Endothelial cell (in vitro differentiated cells): ENCODE results near the gene ZKSCAN1. TPM values are rescaled to one million over a fixed set of nuclear protein-coding genes. Genes with fewer than 3 reads are reported as not detected.

ENCODE experiments used
- DNase-seq: peaks from one replicate; pipeline ENCODE4 v3.0.0; 2021; ENCODE audit warnings: low spot score
- H3K27ac Mint-ChIP-seq: one replicate; pipeline ENCODE4 v1.8.0; 2021; ENCODE audit warnings: mixed read lengths, inconsistent platforms; ENCODE audit not compliant: unreplicated experiment
- H3K27me3 Mint-ChIP-seq: one replicate; pipeline ENCODE4 v1.8.0; 2021; ENCODE audit warnings: mild to moderate bottlenecking, moderate library complexity, mixed read lengths, inconsistent platforms; ENCODE audit not compliant: unreplicated experiment
- H3K36me3 Mint-ChIP-seq: one replicate; pipeline ENCODE4 v1.8.0; 2021; ENCODE audit warnings: mild to moderate bottlenecking, low read depth, mixed read lengths, inconsistent platforms; ENCODE audit not compliant: unreplicated experiment
- H3K4me1 Mint-ChIP-seq: one replicate; pipeline ENCODE4 v1.8.0; 2021; ENCODE audit warnings: mild to moderate bottlenecking, mixed read lengths, inconsistent platforms; ENCODE audit not compliant: unreplicated experiment
- H3K4me3 Mint-ChIP-seq: one replicate; pipeline ENCODE4 v1.8.0; 2021; ENCODE audit warnings: mild to moderate bottlenecking, mixed read lengths, inconsistent platforms; ENCODE audit not compliant: unreplicated experiment
- H3K9me3 Mint-ChIP-seq: one replicate; pipeline ENCODE4 v1.8.0; 2021; ENCODE audit warnings: mixed read lengths, inconsistent platforms; ENCODE audit not compliant: unreplicated experiment
- total RNA-seq: library from RNA; stranded (reverse); fragmentation: NEBNext Ultra II Directional; extraction: Animal tissue kit (Norgen Biotek cat#: 25700); gene quantifications from one replicate; pipeline ENCODE4 v1.2.1, GENCODE V29; 2021; ENCODE audit not compliant: unreplicated experiment
- TF ChIP-seq, protein P1 (sequence below): fragments of 200-600 bp; sonication (generic); IDR thresholded peaks from one replicate; pipeline ENCODE4 v1.5.0; 2021; ENCODE audit warnings: antibody characterized with exemption; ENCODE audit not compliant: unreplicated experiment

Gene ZKSCAN1
- total RNA-seq, 1 donor from 2014 or later: 63.1 TPM

DNA sequence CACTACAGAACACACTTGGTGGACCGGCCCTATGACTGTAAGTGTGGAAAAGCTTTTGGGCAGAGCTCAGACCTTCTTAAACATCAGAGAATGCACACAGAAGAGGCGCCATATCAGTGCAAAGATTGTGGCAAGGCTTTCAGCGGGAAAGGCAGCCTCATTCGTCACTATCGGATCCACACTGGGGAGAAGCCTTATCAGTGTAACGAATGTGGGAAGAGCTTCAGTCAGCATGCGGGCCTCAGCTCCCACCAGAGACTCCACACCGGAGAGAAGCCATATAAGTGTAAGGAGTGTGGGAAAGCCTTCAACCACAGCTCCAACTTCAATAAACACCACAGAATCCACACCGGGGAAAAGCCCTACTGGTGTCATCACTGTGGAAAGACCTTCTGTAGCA lies 48.8 kb downstream of the ZKSCAN1 start:
- Mint-ChIP-seq H3K4me1 (no peaks in the 10 kb centered on the region), H3K36me3 (peaks cover 35% of the 10 kb centered on the region), H3K4me3 (peak overlapping the region; percentile 42), H3K27ac (no peak overlapping the region), H3K27me3 (peaks cover 3% of the 10 kb centered on the region), H3K9me3 (no peaks in the 10 kb centered on the region)
- DNase-seq: no peak
- TF ChIP-seq, protein P1, sequence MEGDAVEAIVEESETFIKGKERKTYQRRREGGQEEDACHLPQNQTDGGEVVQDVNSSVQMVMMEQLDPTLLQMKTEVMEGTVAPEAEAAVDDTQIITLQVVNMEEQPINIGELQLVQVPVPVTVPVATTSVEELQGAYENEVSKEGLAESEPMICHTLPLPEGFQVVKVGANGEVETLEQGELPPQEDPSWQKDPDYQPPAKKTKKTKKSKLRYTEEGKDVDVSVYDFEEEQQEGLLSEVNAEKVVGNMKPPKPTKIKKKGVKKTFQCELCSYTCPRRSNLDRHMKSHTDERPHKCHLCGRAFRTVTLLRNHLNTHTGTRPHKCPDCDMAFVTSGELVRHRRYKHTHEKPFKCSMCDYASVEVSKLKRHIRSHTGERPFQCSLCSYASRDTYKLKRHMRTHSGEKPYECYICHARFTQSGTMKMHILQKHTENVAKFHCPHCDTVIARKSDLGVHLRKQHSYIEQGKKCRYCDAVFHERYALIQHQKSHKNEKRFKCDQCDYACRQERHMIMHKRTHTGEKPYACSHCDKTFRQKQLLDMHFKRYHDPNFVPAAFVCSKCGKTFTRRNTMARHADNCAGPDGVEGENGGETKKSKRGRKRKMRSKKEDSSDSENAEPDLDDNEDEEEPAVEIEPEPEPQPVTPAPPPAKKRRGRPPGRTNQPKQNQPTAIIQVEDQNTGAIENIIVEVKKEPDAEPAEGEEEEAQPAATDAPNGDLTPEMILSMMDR: no peak

DNA sequence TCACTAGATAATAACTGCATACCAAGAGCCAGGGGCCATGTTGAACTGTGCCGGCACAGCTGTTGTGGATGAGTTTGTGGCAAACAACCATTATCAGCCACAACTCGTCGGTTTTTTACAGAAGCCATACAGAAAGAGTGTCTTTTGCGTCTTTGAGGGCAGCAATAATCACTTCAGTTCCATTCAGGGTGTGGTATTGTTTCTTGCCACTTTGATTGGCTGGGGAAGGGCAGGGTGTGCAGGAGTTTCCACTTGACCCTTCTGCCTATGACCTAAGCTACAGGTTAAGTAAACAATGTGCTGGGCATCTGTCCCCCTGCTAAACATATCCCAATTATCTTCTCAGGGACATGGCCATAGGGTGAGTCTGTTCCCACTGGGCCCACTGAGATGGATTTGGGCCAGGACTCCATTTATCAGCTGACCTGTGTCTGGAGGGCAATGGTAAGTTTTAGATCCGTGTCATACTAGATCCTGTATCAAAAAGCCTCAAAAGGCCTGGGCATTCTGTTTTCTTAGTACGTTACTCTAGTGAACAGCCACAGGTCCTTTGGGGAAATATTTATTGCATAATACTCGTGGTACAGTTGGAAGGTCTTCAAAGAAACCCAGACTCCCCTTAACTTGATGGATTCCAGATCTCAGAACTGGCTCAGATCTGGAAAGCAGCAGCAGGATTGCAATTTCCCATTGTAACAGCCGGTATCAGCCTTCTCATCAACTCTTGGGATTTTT lies 50.2 kb downstream of the ZKSCAN1 start:
- peaks cover 41% of the 10 kb centered on the region for H3K36me3 Mint-ChIP-seq
- DNase-seq: no peak
- no peak overlapping the region for H3K4me3 Mint-ChIP-seq
- TF ChIP-seq, protein P1: no peak
- peaks cover 8% of the 10 kb centered on the region for H3K27me3 Mint-ChIP-seq
- peaks cover 3% of the 10 kb centered on the region for H3K9me3 Mint-ChIP-seq
- peak overlapping the region; percentile 52 for H3K27ac Mint-ChIP-seq
- no peaks in the 10 kb centered on the region for H3K4me1 Mint-ChIP-seq

DNA sequence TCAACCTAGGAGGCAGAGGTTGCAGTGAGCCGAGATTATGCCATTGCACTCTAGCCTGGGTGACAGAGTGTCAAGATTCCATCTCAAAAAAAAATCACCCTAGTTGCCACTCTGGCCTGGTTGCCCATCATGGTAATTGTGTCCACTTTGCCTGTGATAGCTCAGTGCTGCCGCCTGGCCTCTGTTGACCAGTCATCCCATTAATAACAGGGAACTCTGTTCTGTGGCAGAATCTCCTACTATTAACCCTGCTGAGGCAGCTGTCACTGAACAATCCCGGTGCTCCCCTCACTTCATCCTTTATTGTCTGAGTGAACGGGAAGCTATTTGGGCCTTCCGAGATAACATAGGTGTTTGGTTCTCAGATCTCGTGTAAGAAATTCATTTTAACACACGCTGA lies 51.6 kb downstream of the ZKSCAN1 start:
- Mint-ChIP-seq H3K9me3 (peaks cover 16% of the 10 kb centered on the region), H3K4me3 (no peak overlapping the region), H3K27ac (no peak overlapping the region), H3K36me3 (peaks cover 46% of the 10 kb centered on the region), H3K4me1 (no peaks in the 10 kb centered on the region), H3K27me3 (peaks cover 9% of the 10 kb centered on the region)
- no peak for DNase-seq
- TF ChIP-seq, protein P1: no peak

DNA sequence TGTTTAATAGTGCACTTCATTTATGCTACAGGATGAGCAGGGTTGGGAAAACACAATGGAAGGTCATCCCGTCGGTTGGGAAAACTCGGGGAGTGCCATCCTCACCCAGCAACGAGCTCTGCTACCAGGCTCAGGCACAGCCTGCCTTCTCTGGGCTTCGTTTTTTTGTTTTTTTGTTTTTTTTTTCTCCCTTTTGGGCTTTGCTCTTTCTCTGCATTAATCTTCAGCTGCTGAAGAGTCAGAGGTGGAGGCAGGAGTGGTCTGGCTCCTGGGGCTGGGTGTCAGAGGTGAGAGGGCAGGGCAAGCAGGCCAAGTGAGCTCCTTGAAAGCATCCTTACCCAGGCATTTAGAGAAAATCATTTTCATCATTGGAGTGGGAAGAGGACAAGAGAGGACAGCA lies 54.6 kb downstream of the ZKSCAN1 start:
- no peak overlapping the region for H3K27ac Mint-ChIP-seq
- no peak for DNase-seq
- TF ChIP-seq, protein P1: no peak

DNA sequence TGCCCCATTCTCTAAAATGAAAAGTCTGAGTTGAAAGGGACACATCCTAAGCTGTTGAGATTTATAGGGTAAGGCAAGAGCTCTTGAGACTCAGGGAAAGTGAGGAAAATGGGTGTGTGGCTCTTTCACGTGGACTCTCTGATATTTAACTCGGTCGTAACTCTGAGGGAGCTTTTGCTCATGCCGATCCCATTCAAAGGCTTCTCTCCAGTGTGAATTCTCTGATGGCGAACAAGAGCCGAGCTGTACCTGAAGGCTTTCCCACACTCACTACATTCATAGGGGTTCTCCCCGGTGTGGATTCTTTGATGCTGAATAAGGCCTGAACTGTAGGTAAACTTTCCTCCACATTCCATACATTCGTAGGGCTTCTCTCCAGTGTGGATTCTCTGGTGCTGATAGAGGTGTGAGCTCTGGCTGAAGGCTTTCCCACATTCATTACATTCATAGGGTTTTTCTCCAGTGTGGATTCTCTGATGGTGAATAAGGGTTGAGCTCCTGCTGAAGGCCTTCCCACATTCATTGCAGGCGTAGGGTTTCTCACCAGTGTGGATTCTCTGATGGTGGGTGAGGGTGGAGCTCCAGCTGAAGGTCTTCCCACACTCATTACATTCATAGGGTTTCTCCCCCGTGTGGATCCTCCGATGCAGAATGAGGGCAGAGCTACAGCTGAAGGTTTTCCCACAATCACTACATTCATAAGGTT lies 55.8 kb downstream of the ZKSCAN1 start:
- Mint-ChIP-seq H3K9me3 (peaks cover 23% of the 10 kb centered on the region), H3K4me3 (peak overlapping the region; percentile 84), H3K4me1 (no peaks in the 10 kb centered on the region), H3K27me3 (peaks cover 18% of the 10 kb centered on the region), H3K36me3 (peaks cover 71% of the 10 kb centered on the region), H3K27ac (no peak overlapping the region)
- TF ChIP-seq, protein P1: no peak
- DNase-seq: no peak

More for the DNA sequence above, 54.6 kb downstream of the ZKSCAN1 start:
- Mint-ChIP-seq H3K9me3 (peaks cover 23% of the 10 kb centered on the region), H3K4me1 (no peaks in the 10 kb centered on the region), H3K4me3 (peak overlapping the region; percentile 83), H3K36me3 (peaks cover 59% of the 10 kb centered on the region), H3K27me3 (peaks cover 13% of the 10 kb centered on the region)
